WTC11 (cell line): ENCODE results near the gene ABCC3. TPM values are rescaled to one million over a fixed set of nuclear protein-coding genes. Genes with fewer than 3 reads are reported as not detected.

Source experiments
- ATAC-seq: fragments of 200-7000 bp; cut with Tn5 transposase; 2 replicates; pipeline ENCODE4 v1.10.0; 2021; ENCODE audit warnings: mild to moderate bottlenecking, moderate library complexity
- CTCF ChIA-PET: fragments of 300-600 bp; sonication (Branson Sonifier 250); formaldehyde crosslinking; loops from one replicate; lab custom pipeline; 2021; ENCODE audit warnings: antibody characterized with exemption; lab: Charles Lee
- POLR2A ChIA-PET: fragments of 350-600 bp; sonication (Branson Sonifier 250); formaldehyde crosslinking; loops from one replicate; lab custom pipeline; 2021; ENCODE audit warnings: antibody characterized with exemption; lab: Charles Lee
- DNase-seq: peaks from one replicate; pipeline ENCODE4 v3.0.0; 2021; ENCODE audit warnings: low spot score
- H3K27ac Mint-ChIP-seq: 2 replicates; pipeline ENCODE4 v1.8.0; 2021; ENCODE audit warnings: mixed read lengths
- H3K27me3 Mint-ChIP-seq: 2 replicates; pipeline ENCODE4 v1.8.0; 2021; ENCODE audit warnings: low read depth, mild to moderate bottlenecking, moderate library complexity, mixed read lengths
- H3K36me3 Mint-ChIP-seq: 2 replicates; pipeline ENCODE4 v1.8.0; 2021; ENCODE audit warnings: mixed read lengths
- H3K4me1 Mint-ChIP-seq: 2 replicates; pipeline ENCODE4 v1.8.0; 2022; ENCODE audit warnings: mixed read lengths
- H3K4me3 Mint-ChIP-seq: 2 replicates; pipeline ENCODE4 v1.8.0; 2021; ENCODE audit warnings: mild to moderate bottlenecking, moderate library complexity, mixed read lengths
- H3K9me3 Mint-ChIP-seq: 2 replicates; pipeline ENCODE4 v1.8.0; 2021; ENCODE audit warnings: mixed read lengths
- ELF4 ChIP-seq: sonication (generic); formaldehyde crosslinking; IDR thresholded peaks from 2 replicates; pipeline ENCODE4 v1.8.1; 2022; ENCODE audit warnings: low read depth, mild to moderate bottlenecking, moderate library complexity, missing genetic modification reagents
- ERG ChIP-seq: fragments of 250-450 bp; sonication (Bioruptor Pico); IDR thresholded peaks from 2 replicates; pipeline ENCODE4 v1.8.0; 2021; ENCODE audit warnings: mild to moderate bottlenecking
- GRHL2 ChIP-seq: fragments of 250-450 bp; sonication (Bioruptor Pico); IDR thresholded peaks from 2 replicates; pipeline ENCODE4 v1.8.0; 2022; ENCODE audit warnings: mild to moderate bottlenecking, moderate library complexity; ENCODE audit not compliant: insufficient replicate concordance, severe bottlenecking
- JAZF1 ChIP-seq: fragments of 250-450 bp; sonication (Bioruptor Pico); IDR thresholded peaks from 2 replicates; pipeline ENCODE4 v1.9.0; 2021; ENCODE audit warnings: moderate library complexity, mild to moderate bottlenecking, inconsistent platforms
- NFATC4 ChIP-seq: fragments of 250-450 bp; sonication (Bioruptor Pico); IDR thresholded peaks from 2 replicates; pipeline ENCODE4 v1.9.0; 2021; ENCODE audit warnings: mild to moderate bottlenecking
- OVOL2 ChIP-seq: fragments of 250-450 bp; sonication (Bioruptor Pico); IDR thresholded peaks from 2 replicates; pipeline ENCODE4 v1.9.0; 2021; ENCODE audit warnings: mild to moderate bottlenecking, borderline replicate concordance
- SMAD3 ChIP-seq: sonication (generic); formaldehyde crosslinking; IDR thresholded peaks from 2 replicates; pipeline ENCODE4 v1.8.0; 2022; ENCODE audit warnings: missing genetic modification reagents, mild to moderate bottlenecking, borderline replicate concordance
- TEAD1 ChIP-seq: sonication (generic); formaldehyde crosslinking; IDR thresholded peaks from 2 replicates; pipeline ENCODE4 v1.8.0; 2022; ENCODE audit warnings: mild to moderate bottlenecking, missing genetic modification reagents
- USF2 ChIP-seq: sonication (generic); formaldehyde crosslinking; IDR thresholded peaks from 2 replicates; pipeline ENCODE4 v1.8.1; 2023; ENCODE audit warnings: mild to moderate bottlenecking, missing genetic modification reagents, moderate library complexity
- ZNF232 ChIP-seq: sonication (generic); formaldehyde crosslinking; IDR thresholded peaks from 2 replicates; pipeline ENCODE4 v1.8.0; 2022; ENCODE audit warnings: mild to moderate bottlenecking, missing genetic modification reagents
- ZNF281 ChIP-seq: sonication (generic); formaldehyde crosslinking; IDR thresholded peaks from 2 replicates; pipeline ENCODE4 v1.8.0; 2023; ENCODE audit warnings: mild to moderate bottlenecking, missing genetic modification reagents
- total RNA-seq: library from RNA; stranded (reverse); gene quantifications from 3 replicates; pipeline ENCODE4 v1.2.3, GENCODE V29; 2021
- TF ChIP-seq, protein P1 (sequence below): fragments of 200-600 bp; IDR thresholded peaks from 2 replicates; pipeline ENCODE4 v1.8.0; 2022; ENCODE audit warnings: antibody characterized with exemption
- TF ChIP-seq, protein P2 (sequence below): sonication (generic); formaldehyde crosslinking; IDR thresholded peaks from 2 replicates; pipeline ENCODE4 v1.8.1; 2023; ENCODE audit warnings: mild to moderate bottlenecking, moderate library complexity, missing genetic modification reagents
- TF ChIP-seq, protein P3 (sequence below): sonication (generic); formaldehyde crosslinking; IDR thresholded peaks from 2 replicates; pipeline ENCODE4 v1.8.0; 2023; ENCODE audit warnings: missing genetic modification reagents, mild to moderate bottlenecking, borderline replicate concordance
- TF ChIP-seq, protein P4 (sequence below): sonication (generic); formaldehyde crosslinking; IDR thresholded peaks from 2 replicates; pipeline ENCODE4 v1.8.0; 2023; ENCODE audit warnings: missing genetic modification reagents
- TF ChIP-seq, protein P5 (sequence below): sonication (generic); formaldehyde crosslinking; conservative IDR thresholded peaks from 2 replicates; pipeline ENCODE4 v1.8.1; 2022; ENCODE audit warnings: mild to moderate bottlenecking, missing genetic modification reagents

Gene ABCC3
- total RNA-seq, 1 experiment from 2014 or later: 0.92 TPM

- no peak overlapping the region for H3K27ac Mint-ChIP-seq
- peaks cover 4% of the 10 kb centered on the region for H3K27me3 Mint-ChIP-seq
- TF ChIP-seq, protein P1, sequence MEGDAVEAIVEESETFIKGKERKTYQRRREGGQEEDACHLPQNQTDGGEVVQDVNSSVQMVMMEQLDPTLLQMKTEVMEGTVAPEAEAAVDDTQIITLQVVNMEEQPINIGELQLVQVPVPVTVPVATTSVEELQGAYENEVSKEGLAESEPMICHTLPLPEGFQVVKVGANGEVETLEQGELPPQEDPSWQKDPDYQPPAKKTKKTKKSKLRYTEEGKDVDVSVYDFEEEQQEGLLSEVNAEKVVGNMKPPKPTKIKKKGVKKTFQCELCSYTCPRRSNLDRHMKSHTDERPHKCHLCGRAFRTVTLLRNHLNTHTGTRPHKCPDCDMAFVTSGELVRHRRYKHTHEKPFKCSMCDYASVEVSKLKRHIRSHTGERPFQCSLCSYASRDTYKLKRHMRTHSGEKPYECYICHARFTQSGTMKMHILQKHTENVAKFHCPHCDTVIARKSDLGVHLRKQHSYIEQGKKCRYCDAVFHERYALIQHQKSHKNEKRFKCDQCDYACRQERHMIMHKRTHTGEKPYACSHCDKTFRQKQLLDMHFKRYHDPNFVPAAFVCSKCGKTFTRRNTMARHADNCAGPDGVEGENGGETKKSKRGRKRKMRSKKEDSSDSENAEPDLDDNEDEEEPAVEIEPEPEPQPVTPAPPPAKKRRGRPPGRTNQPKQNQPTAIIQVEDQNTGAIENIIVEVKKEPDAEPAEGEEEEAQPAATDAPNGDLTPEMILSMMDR: peak; percentile 63; the same call in 1 of the 2 replicates
- TF ChIP-seq, protein P2, sequence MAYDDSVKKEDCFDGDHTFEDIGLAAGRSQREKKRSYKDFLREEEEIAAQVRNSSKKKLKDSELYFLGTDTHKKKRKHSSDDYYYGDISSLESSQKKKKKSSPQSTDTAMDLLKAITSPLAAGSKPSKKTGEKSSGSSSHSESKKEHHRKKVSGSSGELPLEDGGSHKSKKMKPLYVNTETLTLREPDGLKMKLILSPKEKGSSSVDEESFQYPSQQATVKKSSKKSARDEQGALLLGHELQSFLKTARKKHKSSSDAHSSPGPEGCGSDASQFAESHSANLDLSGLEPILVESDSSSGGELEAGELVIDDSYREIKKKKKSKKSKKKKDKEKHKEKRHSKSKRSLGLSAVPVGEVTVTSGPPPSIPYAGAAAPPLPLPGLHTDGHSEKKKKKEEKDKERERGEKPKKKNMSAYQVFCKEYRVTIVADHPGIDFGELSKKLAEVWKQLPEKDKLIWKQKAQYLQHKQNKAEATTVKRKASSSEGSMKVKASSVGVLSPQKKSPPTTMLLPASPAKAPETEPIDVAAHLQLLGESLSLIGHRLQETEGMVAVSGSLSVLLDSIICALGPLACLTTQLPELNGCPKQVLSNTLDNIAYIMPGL (CRISPR knock-in tag): peak; percentile 29; the same call in 1 of the 2 replicates
- peak; percentile 6; the same call in 1 of the 2 replicates for TF ChIP-seq USF2 (CRISPR knock-in tag)
- TF ChIP-seq OVOL2 (CRISPR knock-in tag): no peak
- POLR2A ChIA-PET: no interaction called here
- no peaks in the 10 kb centered on the region for H3K9me3 Mint-ChIP-seq
- DNase-seq: peak; percentile 75
- H3K4me3 Mint-ChIP-seq: no peak overlapping the region
- ATAC-seq: peak; percentile 83
- H3K4me1 Mint-ChIP-seq: peaks cover 20% of the 10 kb centered on the region
- no peaks in the 10 kb centered on the region for H3K36me3 Mint-ChIP-seq
- CTCF ChIA-PET: interaction anchor here (0.8 to 5.7 kb wide), 3 partner anchors 10 to 70 kb away, joined by 3 to 41 read pairs (median 6); partner anchors contain the start of gene CACNA1G
Observed at GRCh38 chr17:50620858-50621257, 13.8 kb upstream of the ABCC3 start.

GRCh38 chr17:50621574-50622031, 13.1 kb upstream of the ABCC3 start:
- CTCF ChIA-PET: interaction anchor here (0.8 to 5.7 kb wide), 3 partner anchors 9 to 71 kb away, joined by 3 to 41 read pairs (median 6); partner anchors contain the start of gene CACNA1G
- POLR2A ChIA-PET: no interaction called here
- peaks cover 4% of the 10 kb centered on the region for H3K27me3 Mint-ChIP-seq
- no peak overlapping the region for H3K4me3 Mint-ChIP-seq
- H3K36me3 Mint-ChIP-seq: no peaks in the 10 kb centered on the region
- TF ChIP-seq, protein P3, sequence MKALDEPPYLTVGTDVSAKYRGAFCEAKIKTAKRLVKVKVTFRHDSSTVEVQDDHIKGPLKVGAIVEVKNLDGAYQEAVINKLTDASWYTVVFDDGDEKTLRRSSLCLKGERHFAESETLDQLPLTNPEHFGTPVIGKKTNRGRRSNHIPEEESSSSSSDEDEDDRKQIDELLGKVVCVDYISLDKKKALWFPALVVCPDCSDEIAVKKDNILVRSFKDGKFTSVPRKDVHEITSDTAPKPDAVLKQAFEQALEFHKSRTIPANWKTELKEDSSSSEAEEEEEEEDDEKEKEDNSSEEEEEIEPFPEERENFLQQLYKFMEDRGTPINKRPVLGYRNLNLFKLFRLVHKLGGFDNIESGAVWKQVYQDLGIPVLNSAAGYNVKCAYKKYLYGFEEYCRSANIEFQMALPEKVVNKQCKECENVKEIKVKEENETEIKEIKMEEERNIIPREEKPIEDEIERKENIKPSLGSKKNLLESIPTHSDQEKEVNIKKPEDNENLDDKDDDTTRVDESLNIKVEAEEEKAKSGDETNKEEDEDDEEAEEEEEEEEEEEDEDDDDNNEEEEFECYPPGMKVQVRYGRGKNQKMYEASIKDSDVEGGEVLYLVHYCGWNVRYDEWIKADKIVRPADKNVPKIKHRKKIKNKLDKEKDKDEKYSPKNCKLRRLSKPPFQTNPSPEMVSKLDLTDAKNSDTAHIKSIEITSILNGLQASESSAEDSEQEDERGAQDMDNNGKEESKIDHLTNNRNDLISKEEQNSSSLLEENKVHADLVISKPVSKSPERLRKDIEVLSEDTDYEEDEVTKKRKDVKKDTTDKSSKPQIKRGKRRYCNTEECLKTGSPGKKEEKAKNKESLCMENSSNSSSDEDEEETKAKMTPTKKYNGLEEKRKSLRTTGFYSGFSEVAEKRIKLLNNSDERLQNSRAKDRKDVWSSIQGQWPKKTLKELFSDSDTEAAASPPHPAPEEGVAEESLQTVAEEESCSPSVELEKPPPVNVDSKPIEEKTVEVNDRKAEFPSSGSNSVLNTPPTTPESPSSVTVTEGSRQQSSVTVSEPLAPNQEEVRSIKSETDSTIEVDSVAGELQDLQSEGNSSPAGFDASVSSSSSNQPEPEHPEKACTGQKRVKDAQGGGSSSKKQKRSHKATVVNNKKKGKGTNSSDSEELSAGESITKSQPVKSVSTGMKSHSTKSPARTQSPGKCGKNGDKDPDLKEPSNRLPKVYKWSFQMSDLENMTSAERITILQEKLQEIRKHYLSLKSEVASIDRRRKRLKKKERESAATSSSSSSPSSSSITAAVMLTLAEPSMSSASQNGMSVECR (CRISPR knock-in tag): no peak
- no peak for TF ChIP-seq JAZF1
- TF ChIP-seq SMAD3 (CRISPR knock-in tag): no peak
- no peak for TF ChIP-seq NFATC4 (CRISPR knock-in tag)
- TF ChIP-seq ZNF232 (CRISPR knock-in tag): no peak
- TF ChIP-seq, protein P4, sequence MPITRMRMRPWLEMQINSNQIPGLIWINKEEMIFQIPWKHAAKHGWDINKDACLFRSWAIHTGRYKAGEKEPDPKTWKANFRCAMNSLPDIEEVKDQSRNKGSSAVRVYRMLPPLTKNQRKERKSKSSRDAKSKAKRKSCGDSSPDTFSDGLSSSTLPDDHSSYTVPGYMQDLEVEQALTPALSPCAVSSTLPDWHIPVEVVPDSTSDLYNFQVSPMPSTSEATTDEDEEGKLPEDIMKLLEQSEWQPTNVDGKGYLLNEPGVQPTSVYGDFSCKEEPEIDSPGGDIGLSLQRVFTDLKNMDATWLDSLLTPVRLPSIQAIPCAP (CRISPR knock-in tag): no peak
- no peak for TF ChIP-seq ELF4 (CRISPR knock-in tag)
- no peak for TF ChIP-seq GRHL2 (CRISPR knock-in tag)
- TF ChIP-seq TEAD1 (CRISPR knock-in tag): no peak
- TF ChIP-seq ZNF281 (CRISPR knock-in tag): no peak
- TF ChIP-seq ERG (CRISPR knock-in tag): no peak
- TF ChIP-seq, protein P5, sequence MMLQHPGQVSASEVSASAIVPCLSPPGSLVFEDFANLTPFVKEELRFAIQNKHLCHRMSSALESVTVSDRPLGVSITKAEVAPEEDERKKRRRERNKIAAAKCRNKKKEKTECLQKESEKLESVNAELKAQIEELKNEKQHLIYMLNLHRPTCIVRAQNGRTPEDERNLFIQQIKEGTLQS: no peak
- no peaks in the 10 kb centered on the region for H3K9me3 Mint-ChIP-seq
- H3K27ac Mint-ChIP-seq: no peak overlapping the region
- peaks cover 22% of the 10 kb centered on the region for H3K4me1 Mint-ChIP-seq
- DNase-seq (no peak), ATAC-seq (no peak)
